HG03520 (cell line): ENCODE results near the gene ARMC7.

Experiments used
- ATAC-seq: cut with Tn5 transposase; IDR thresholded peaks from one replicate; pipeline ENCODE4 v1.9.1; 2021; ENCODE audit warnings: mild to moderate bottlenecking, moderate library complexity; ENCODE audit not compliant: unreplicated experiment

ARMC7 gene

GRCh38 chr17:75098861-75099260 lies 10.9 kb upstream of the ARMC7 start:
- ATAC-seq: no peak

- ATAC-seq: no peak
Measured at GRCh38 chr17:75099881-75100595, 9.7 kb upstream of the ARMC7 start.

DNA sequence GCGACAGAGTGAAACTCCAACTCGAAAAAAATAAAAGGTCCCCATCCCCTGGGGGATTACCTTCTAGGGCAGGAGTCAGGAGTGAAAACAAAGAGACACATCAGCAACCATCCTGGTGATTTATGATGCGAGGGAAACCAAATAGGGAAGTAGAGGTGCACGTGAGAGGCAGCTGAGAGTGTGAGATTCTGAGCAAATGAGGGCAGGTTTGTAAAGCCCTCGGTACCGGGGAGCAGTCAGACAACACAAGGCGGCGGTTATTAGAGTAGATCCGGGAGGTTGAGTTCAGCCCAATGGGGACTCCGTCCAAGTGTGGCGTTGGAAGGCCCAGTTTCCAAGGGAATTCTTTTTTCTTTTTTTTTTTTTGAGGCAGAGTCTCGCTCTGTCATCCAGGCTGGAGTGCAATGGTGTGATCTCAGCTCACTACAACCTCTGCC lies 7.4 kb upstream of the ARMC7 start:
- no peak for ATAC-seq

DNA sequence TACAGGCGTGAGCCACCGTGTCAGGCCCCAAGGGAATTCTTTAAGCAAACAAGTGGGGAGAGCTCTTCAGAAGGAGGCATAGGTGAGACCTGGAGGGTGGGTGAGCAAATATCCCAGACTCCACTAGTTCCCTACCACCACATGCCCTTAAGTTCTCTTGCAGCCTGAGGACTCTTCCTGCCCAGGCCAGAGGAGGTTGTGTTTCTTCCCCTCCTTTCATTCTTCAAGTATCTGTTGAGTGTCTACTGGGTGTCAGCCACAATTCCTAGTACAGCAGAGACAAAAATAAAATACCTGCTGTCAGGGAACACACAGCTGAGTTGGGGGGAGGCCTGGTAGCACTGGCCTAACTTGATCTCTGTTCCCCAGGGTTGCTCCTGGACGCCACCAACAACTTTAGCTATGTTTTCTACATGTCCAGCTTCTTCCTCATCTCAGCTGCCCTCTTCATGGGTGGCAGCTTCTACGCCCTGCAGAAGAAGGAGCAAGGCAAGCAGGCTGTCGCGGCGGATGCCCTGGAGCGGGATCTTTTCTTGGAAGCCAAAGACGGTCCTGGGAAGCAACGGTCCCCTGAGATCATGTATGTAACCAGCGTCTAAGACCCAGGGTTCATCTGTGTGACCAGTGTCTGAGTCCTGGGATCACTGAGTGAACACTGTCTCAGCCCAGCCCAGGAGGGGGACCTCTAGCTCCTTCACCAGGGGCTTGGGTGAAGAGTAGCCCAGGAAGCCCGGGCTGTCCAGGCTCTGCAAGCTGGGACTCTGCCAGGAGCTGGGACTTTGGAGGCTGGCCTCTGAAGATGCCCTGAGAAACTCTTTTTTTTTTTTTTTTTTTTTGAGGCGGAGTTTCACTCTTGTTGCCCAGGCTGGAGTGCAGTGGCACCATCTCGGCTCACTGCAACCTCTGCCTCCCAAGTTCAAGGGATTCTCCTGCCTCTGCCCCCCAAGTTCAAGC lies 5.9 kb upstream of the ARMC7 start:
- ATAC-seq: no peak

DNA sequence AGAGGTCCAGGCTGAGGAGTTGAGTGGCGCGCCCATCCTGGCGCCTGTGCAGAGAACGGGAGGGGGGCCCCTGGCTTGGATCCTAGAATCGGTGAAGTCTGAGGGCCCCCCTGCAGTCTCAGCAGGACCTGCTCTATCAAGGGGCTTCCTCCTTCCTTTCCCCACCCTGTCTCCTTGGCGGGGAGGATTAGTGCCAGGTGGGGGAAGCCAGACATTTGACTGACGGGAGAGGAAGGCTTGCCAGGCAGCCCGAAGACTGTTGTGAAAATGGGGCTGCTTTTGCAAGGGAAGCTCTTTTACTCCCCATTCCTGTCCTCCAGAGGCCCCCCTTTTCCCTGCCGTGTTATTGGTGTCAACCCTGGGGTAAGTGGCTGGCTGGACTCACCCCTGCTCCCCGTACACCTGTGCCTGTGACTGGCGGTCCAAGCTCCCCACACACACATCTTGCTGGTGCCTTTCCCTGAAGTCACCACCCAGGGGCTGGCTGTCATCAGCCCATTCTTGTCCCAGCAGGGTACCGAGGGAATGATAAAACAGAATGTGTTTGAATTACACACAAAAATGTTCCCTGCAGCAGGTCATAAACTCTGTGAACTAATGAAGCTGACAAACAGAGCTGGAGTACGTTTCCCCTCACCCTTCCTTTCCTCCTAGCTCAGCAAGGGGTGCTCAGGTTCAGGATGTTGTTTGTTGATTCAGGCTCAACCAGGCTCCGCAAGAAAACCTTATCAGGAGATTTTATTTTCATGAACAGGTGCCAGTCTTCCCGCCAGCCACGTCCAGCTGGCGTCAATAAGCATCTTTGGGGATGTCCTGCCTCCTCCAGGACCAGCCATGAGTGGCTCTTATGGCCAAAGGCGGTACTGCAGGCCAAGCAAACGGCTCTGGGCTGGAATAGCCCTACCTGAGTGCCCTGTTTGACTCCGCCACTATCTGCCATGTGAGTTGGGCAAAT lies 4.4 kb upstream of the ARMC7 start:
- ATAC-seq: no peak

DNA sequence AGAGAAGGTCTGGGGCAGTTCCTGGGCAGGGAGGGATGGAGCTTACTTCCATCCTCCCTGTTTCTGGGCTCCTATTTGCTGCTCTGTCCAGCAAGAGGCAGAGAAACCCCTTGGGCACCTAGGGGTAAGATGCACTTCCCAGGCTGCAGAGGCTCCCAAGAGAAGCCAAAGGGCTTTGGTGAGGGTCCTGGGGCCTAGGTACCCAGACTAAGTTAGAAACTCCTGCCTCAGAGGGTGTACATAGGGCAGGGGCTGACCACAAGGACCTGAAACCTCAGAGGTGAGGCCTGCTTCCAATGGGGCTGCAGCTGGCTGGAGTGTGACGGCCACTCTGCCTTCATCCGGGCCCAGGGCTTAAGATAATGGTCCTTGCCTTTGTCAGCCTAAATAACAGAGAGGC lies 1.6 kb upstream of the ARMC7 start:
- ATAC-seq: no peak

- ATAC-seq: no peak
Measured at GRCh38 chr17:75109046-75109406, 743 bp upstream of the ARMC7 start.

GRCh38 chr17:75110234-75110937 lies 617 bp downstream of the ARMC7 start:
- ATAC-seq: no peak

DNA sequence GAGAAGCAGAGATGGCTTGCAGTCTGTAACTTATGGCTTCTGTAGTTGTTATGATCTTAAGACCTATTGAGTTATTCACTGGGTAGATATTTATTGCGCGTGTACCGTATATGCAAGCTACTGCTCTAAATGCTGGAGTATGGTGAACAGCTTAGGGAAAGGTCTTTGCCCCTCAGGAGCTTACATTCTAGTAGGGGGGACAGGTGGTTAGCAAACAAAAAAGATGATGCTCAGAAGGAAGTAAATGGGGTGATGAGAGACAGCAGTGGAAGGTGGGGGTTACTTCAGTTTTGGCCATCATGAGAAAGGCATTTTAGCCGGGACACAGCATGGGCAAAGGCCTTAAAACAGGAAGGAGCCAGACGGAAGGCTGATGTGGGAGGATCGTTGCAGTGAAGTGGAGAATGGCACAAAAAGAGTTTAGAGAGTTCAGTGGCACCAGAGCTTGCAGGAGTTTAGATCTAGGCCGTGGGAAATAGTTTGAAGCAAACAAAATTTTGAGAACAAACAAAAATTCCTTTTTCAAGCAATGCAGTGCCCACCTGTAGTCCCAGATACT lies 2.1 kb downstream of the ARMC7 start:
- no peak for ATAC-seq

DNA sequence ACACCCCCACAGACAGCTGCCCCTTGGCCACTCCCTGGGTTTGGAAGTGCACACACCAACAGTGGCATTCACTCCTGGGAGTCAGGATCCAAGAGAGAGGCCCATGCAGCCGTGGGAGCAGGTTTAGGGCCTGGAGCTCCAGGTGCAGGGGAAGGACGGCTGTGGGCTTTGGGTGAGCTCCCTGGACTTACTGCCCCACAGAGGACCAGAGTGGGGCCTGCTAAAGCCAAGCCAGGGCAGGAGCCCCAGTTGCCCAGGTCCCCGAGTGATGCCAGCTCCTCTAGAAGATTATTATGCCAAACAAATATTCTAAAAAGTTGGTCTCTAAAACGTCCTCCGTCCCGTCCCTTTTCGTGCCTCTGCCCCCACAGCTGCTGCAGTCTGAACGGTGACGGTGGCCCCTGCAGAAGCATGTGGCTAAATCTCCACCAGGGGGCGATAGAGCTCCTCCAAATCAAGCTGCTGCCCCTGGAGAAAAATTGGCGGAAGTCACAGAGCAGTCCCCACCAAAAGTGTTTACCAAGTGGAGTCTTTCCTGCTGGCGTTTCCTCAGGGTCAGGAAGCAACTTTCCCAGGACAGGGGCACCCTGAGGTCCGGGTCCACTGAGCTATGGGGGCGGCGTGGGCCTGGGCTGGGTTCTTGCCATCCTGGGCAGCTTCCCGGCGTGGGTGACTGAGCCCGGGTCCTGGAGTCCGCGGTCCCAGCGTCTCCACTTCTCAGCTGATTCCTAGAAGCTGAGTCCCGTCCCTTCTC lies 4.2 kb downstream of the ARMC7 start:
- no peak for ATAC-seq

DNA sequence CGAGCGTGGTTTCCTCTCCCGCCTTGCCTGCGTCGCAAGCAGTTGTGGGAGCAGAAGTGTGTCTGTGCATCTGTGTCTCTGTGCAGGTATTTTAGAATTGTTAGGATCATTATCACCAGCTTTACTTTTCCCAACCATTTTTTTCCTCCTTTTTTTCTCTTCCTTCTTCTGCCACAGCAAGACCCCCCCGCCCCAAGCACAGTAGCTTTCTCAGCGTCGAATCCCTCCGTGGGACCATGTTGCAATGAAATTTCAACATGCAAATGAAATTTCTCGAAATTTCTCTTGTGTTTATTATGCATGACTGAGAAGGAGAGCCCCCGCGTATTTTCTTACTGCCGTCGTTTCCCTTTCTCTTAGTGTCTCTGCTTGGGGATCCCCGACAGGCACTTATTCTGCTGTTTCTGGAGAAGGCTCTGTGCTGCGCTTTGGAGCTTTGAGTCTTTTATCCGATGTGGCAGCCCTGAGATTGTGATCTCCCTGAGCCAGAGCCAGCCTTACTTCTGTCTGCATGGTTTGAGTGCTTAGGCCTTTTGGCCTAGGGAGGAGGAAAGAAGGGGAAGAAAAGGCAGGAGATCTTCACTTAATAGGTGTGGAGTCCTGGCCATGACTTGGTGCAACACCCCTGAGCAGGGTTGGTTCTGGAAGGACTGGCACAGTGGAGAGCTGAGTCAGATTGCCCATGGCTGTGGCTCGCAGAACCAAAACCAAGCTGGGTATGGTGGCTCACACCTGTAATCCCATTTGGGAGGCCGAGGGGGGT lies 5.0 kb downstream of the ARMC7 start:
- no peak for ATAC-seq

DNA sequence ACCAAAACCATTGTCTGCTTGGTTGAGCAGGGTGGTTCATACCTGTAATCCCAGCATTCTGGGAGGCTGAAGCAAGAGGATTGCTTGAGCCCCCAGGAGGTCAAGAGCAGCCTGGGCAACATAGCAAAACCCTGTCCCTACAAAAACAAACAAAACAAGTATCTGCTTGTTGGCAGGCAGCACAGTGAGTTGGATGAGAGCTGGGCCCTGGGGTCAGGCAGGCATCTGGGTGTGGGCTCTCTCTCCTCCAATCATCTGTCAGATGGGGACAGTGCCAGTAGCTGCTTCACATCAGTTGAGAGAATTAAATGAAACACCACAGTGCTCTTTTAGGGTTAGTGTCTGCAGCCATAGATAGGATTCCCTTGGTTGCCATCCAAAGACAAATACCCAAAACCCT lies 5.8 kb downstream of the ARMC7 start:
- no peak for ATAC-seq

- ATAC-seq: no peak
Measured at GRCh38 chr17:75116737-75117136, 7.0 kb downstream of the ARMC7 start.

- ATAC-seq: no peak
Measured at GRCh38 chr17:75118307-75118706, 8.5 kb downstream of the ARMC7 start.

- ATAC-seq: no peak
Measured at GRCh38 chr17:75124041-75124818, 14.5 kb downstream of the ARMC7 start.

GRCh38 chr17:75124819-75125162 lies 15.0 kb downstream of the ARMC7 start:
- no peak for ATAC-seq

DNA sequence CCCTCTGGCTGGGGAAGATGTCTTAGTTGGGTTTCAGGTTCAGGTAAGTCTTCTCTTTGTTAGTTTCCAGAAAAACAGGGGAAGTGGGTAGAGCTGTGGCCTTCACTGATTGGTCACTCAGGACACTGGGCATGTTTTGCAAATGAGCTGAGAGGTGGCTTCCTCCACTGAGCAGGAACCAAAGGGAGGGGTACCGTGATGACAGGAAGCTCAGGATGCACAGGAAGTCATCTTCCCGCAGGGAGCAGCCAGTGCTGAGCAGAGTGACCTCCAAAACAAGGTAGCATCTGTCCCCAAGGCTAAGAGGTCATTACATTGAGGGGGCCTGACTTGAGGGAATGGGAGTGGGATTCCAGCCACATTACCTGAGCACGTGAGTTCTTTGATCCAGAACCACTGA lies 16.2 kb downstream of the ARMC7 start:
- ATAC-seq: no peak

- ATAC-seq: no peak
Measured at GRCh38 chr17:75126954-75127353, 17.2 kb downstream of the ARMC7 start.
